ENCODE measurements around the gene CLDN6. TPM values are rescaled to one million over a fixed set of nuclear protein-coding genes. Genes with fewer than 3 reads are reported as not detected.

CLDN6 gene
- total and polyA plus RNA-seq, 9 of the 15 experiments (the other 6 are each of a cell fraction or from before 2014, with no cell fraction given), result 0.22 to 0.75 (median 0.38) TPM; not detected in 3

GRCh38 chr16:3020247-3020603, 2.2 kb upstream of the CLDN6 start, which contains the start of gene TNFRSF12A (continued):
- peak; percentile 62; the same call in 1 of the 2 replicates for TF ChIP-seq GTF2E2 (tag; IDR thresholded peaks at IDR 0.05)
- no peak for TF ChIP-seq HMGN3 (IDR thresholded peaks at IDR 0.05; ENCODE audit: borderline replicate concordance, extremely low read depth, insufficient read length, low read depth, low read length)
- TF ChIP-seq HCFC1 (IDR thresholded peaks at IDR 0.05; ENCODE audit: low read depth, low read length), result no peak
- TF ChIP-seq RBM17 (IDR thresholded peaks at IDR 0.05; ENCODE audit: borderline replicate concordance, low read depth, low read length), result no peak
- peak; percentile 94 for TF ChIP-seq POLR2G (IDR thresholded peaks at IDR 0.05; ENCODE audit: low read depth, low read length)
- TF ChIP-seq SMARCA5 (IDR thresholded peaks at IDR 0.05), result no peak
- TF ChIP-seq ZNF584 (CRISPR knock-in tag; IDR thresholded peaks at IDR 0.05; ENCODE audit: low read depth), result no peak
- no peak for TF ChIP-seq GTF2A2 (tag; IDR thresholded peaks at IDR 0.05)
- TF ChIP-seq SRF (CRISPR knock-in tag; IDR thresholded peaks at IDR 0.05), result no peak
- peak; percentile 88 for TF ChIP-seq RBFOX2 (IDR thresholded peaks at IDR 0.05; ENCODE audit: low read depth, low read length)
- no peak for TF ChIP-seq MBD2 (IDR thresholded peaks at IDR 0.05; ENCODE audit: borderline replicate concordance, low read depth)
- peak; percentile 61 for TF ChIP-seq CCNT2 (IDR thresholded peaks at IDR 0.05; ENCODE audit: borderline replicate concordance, extremely low read depth, insufficient read length, low read depth, low read length)
- no peak for TF ChIP-seq MIER1 (IDR thresholded peaks at IDR 0.05; ENCODE audit: low read depth)
- TF ChIP-seq POLR2A (conservative IDR thresholded peaks at IDR 0.05), result peak; percentile 90
- no peak for TF ChIP-seq STAG1 (CRISPR knock-in tag; IDR thresholded peaks at IDR 0.05; ENCODE audit: borderline replicate concordance)
- peak; percentile 75 for TF ChIP-seq POLR2B (IDR thresholded peaks at IDR 0.05; ENCODE audit: low read depth, partially characterized antibody)
- TF ChIP-seq NONO (IDR thresholded peaks at IDR 0.05; ENCODE audit: low read depth in 2 of 2, low read length in 1 of 2), result peak in 1 of 2 experiments; percentile 85; a peak in 2 of 4 replicates
- TF ChIP-seq POU5F1 (IDR thresholded peaks at IDR 0.05; ENCODE audit: borderline replicate concordance, low read depth, low read length, partially characterized antibody), result no peak
- TF ChIP-seq KDM1A (IDR thresholded peaks at IDR 0.05), result no peak
- TF ChIP-seq ZBTB1 (CRISPR knock-in tag; IDR thresholded peaks at IDR 0.05; ENCODE audit: borderline replicate concordance, low read depth), result peak; percentile 6; the same call in 1 of the 2 replicates
- peak in 1 of 2 experiments; percentile 19; a peak in 1 of 4 replicates for TF ChIP-seq MAZ (CRISPR knock-in tag; conservative IDR thresholded peaks at IDR 0.05 in 1 of 2, IDR thresholded peaks at IDR 0.05 in 1 of 2)
- no peak for TF ChIP-seq ZNF79 (CRISPR knock-in tag; IDR thresholded peaks at IDR 0.05; ENCODE audit: low read depth)
- TF ChIP-seq ZBTB7A (IDR thresholded peaks at IDR 0.05; ENCODE audit: borderline replicate concordance, control insufficient read depth, low read depth, low read length), result no peak
- TF ChIP-seq ZSCAN32 (CRISPR knock-in tag; IDR thresholded peaks at IDR 0.05), result no peak
- TF ChIP-seq U2AF2 (optimal IDR thresholded peaks at IDR 0.05; ENCODE audit: low read depth, low read length), result no peak
- TF ChIP-seq GTF2F1 (IDR thresholded peaks at IDR 0.05; ENCODE audit: low read depth, low read length), result no peak
- no peak for TF ChIP-seq ZNF644 (tag; IDR thresholded peaks at IDR 0.05; ENCODE audit: low read depth)
- no peak for TF ChIP-seq SOX6 (IDR thresholded peaks at IDR 0.05)
- TF ChIP-seq CHD2 (IDR thresholded peaks at IDR 0.05; ENCODE audit: low read depth, low read length), result 0 out of 2 replicates have a peak, but pooled peaks have one; percentile 2
- no peak for TF ChIP-seq HDAC6 (IDR thresholded peaks at IDR 0.05; ENCODE audit: low read depth, low read length)
- no peak for TF ChIP-seq ZNF184 (CRISPR knock-in tag; IDR thresholded peaks at IDR 0.05)
- no peak for TF ChIP-seq ZNF140 (CRISPR knock-in tag; IDR thresholded peaks at IDR 0.05)

Data from K562 (cell line).